Right ventricle myocardium superior (tissue), 1 donor: Measurements from ENCODE around the gene CRELD1. TPM values are rescaled to one million over a fixed set of nuclear protein-coding genes. Genes with fewer than 3 reads are reported as not detected.

Experiments
- ATAC-seq: fragments of 200-7000 bp; cut with Tn5 transposase; one replicate; pipeline ENCODE4 v1.9.1; 2020; ENCODE audit warnings: mild to moderate bottlenecking; ENCODE audit not compliant: poor library complexity
- DNase-seq: peaks from one replicate; pipeline ENCODE4 v3.0.0-alpha.2; 2020
- intact Hi-C: fragments of 100-400 bp; cut with DNase I; formaldehyde crosslinking; loops from one replicate; pipeline ENCODE4 v1.11.2; 2022
- total RNA-seq: library from RNA; stranded (reverse); fragmentation: NEBNext Ultra II Directional; extraction: Animal tissue kit (Norgen Biotek cat#: 25700); gene quantifications from one replicate; pipeline ENCODE4 v1.2.1, GENCODE V29; 2021
- donor health status: DM: no; HTN: yes; CAD: no; lungs with severe emphysema.

CRELD1 gene
- total RNA-seq, 1 donor from 2014 or later = 63.9 TPM

GRCh38 chr3:9980251-9980650 is 46.6 kb downstream of the CRELD1 start:
- no peak for DNase-seq
- intact Hi-C loops = no loop called here
- no peak for ATAC-seq

DNA sequence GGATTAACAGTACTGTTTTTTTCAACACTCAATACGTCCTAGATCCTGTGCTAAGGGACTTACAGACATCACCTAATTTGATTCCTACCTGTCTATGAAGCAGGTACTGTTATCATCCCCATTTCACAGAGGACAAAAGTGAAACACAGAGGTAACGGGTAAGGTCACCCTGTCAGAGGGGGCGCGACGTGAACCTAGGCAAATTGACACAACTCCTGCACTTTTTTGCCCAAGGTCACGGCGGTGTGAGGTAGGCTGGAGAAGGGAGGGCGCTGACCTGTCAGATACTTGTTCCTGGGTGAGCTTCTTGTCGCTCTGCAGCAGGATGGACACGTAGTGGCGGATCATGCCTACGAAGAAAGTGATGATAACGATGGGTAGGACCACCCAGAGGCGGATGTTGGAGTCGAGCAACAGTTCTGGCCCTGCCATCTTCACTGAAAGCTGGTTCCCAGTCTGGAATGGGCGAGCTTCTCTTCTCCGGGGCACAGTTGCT is 52.6 kb downstream of the CRELD1 start:
- ATAC-seq = peak; percentile 51
- no peak for DNase-seq
- intact Hi-C loops = no loop called here

GRCh38 chr3:9994086-9994844 is 60.6 kb downstream of the CRELD1 start:
- intact Hi-C loops = no loop called here
- no peak for DNase-seq
- no peak for ATAC-seq

Other genes starting within 250 kb of the CRELD1 start
- not detected for gene CPNE9, start 230.0 kb upstream of the CRELD1 start, total RNA-seq
- gene BRPF1, start 202.1 kb upstream of the CRELD1 start, total RNA-seq = 7.5 TPM
- gene OGG1, start 183.9 kb upstream of the CRELD1 start, total RNA-seq = 8.3 TPM
- 12.4 TPM for gene CAMK1, start 163.9 kb upstream of the CRELD1 start, total RNA-seq
- gene TADA3, start 141.4 kb upstream of the CRELD1 start, total RNA-seq = 47.7 TPM
- 62.0 TPM for gene ARPC4, start 140.8 kb upstream of the CRELD1 start, total RNA-seq
- gene TTLL3, start 123.6 kb upstream of the CRELD1 start, total RNA-seq = 11.1 TPM
- gene RPUSD3, start 89.8 kb upstream of the CRELD1 start, total RNA-seq = 36.3 TPM
- 4.0 TPM for gene CIDEC, start 53.6 kb upstream of the CRELD1 start, total RNA-seq
- gene JAGN1, start 43.2 kb upstream of the CRELD1 start, total RNA-seq = 18.8 TPM
- 0.46 TPM for gene IL17RE, start 31.0 kb upstream of the CRELD1 start, total RNA-seq
- gene IL17RC, start 16.7 kb upstream of the CRELD1 start, total RNA-seq = 33.2 TPM
- gene PRRT3, start 18.6 kb downstream of the CRELD1 start, total RNA-seq = 0.46 TPM
- gene EMC3, start 53.0 kb downstream of the CRELD1 start, total RNA-seq = 108 TPM
- 2.0 TPM for gene FANCD2, start 92.6 kb downstream of the CRELD1 start, total RNA-seq
- not detected for gene FANCD2OS, start 174.4 kb downstream of the CRELD1 start, total RNA-seq
- 92.6 TPM for gene BRK1, start 181.8 kb downstream of the CRELD1 start, total RNA-seq
- gene VHL, start 207.9 kb downstream of the CRELD1 start, total RNA-seq = 11.2 TPM
- 1.7 TPM for gene IRAK2, start 231.1 kb downstream of the CRELD1 start, total RNA-seq